Daoy (cell line): Measurements from ENCODE around the gene TNFSF9. TPM values are rescaled to one million over a fixed set of nuclear protein-coding genes. Genes with fewer than 3 reads are reported as not detected.
"Not testable (repeated sequence)": the region's sequence is repeated elsewhere in the genome, so short reads cannot be mapped to it uniquely, and the experiment has no call there.

ENCODE experiments used
- DNase-seq: peaks from one replicate; pipeline ENCODE4 v3.0.0-alpha.2; 2015; ENCODE audit warnings: low read depth
- total RNA-seq: library from RNA; depleted of rRNA; stranded (reverse); fragments of >200 nt; shearing (Covaris generic); gene quantifications from 2 replicates; pipeline ENCODE4 v1.2.3, GENCODE V29; 2014

TNFSF9 gene
- total RNA-seq, 1 experiment from 2014 or later: 12.0 TPM

GRCh38 chr19:6508028-6508771 lies 22.6 kb upstream of the TNFSF9 start:
- not testable (repeated sequence) for DNase-seq

GRCh38 chr19:6509118-6509971 lies 21.5 kb upstream of the TNFSF9 start:
- no peak for DNase-seq

GRCh38 chr19:6510618-6511017 lies 20.2 kb upstream of the TNFSF9 start:
- no peak for DNase-seq

DNA sequence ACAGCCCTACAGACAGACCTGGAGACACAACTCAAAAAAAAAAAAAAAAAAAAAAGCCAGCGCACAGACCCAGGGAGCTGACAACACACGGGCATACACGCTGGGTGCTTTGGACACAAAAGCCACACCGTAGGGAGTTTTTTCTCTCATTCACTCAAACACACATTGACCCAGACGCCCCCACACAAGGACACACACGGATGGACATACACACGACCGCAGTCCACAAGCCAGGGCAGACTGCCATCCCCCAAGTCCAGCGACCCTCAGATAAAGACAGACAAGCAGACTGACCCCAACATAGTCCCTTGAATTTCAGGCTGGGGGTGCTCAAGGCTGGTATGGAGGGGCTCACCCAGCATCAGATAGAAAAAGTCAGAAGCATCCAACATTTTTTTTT lies 16.7 kb upstream of the TNFSF9 start:
- no peak for DNase-seq

DNA sequence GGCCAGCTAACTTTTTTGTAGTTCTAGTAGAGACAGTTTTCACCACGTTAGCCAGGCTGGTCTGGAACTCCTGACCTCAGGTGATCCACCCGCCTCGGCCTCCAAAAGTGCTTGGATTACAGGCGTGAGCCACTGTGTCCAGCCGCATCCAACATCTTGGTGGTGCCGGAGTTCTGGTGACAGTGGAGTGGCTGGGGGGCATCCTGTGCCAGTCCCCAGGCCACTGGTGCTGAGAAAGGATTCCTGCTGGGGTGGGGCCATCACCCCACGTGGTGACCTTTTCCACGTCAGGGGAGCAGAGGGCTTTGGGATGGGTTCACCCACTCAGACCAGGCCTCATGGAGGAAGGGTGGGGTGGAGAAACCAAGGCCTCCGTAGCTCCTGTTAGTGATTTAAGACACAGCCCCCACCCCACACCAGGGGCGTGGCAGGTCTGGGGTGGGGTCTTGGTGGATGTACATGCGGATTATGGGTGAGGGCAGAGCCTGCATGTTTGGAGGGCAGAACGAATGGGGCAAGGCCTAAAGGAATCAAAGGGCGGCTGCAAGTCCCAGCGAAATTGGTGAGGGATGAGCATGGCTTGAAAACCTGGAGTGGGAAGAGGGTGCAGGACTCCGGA lies 15.8 kb upstream of the TNFSF9 start:
- DNase-seq: no peak

GRCh38 chr19:6516018-6516658 lies 14.7 kb upstream of the TNFSF9 start:
- DNase-seq: peak; percentile 96

- DNase-seq: peak; percentile 94
These were observed 14.1 kb upstream of the TNFSF9 start for GRCh38 chr19:6516659-6517291.

- no peak for DNase-seq
These were observed 12.5 kb upstream of the TNFSF9 start for GRCh38 chr19:6518145-6518911.

- DNase-seq: peak; percentile 63
These were observed 11.5 kb upstream of the TNFSF9 start for GRCh38 chr19:6519289-6519688.

DNA sequence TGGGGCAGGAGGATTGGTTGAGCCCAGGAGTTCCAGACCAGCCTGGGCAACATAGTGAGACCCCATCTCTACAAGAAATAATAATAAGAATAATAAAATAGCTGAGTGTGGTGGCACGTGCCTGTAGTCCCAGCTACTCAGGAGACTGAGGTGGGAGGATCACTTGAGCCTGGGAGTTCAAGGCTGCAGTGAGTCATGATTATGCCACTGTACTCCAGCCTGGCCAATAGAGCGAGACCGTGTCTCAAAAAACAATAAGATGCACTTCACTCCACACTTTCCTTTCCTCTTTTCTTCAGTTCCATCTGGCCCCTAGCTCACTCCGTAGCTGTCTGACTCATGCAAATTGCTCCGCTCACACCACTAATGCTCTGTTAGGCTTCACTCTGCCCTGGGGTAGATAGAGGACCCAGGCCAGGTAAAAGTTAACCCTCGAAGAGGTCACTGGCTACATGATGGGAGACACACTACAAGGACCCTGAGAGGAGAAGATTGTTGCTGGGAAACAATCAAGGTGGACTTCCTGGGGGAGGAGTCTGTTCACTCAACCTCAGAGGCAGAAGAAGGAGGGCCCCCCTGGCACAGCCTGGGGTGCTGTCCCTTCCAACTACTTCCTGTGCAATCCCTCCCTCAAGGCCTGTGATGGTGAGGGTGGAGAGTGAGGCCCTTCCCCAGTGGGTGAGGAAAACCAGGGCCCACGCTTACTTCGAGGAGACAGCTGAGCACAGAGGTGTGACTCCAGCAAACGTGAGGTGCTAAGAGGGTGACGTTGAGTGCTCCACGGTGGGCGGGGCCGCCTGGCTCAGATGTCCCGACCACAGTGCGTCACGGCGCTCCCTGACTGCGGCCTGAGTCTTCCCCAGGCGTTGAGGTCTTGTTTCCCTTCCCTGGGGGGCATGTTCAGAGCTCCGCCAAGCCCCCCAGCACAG lies 8.8 kb upstream of the TNFSF9 start:
- DNase-seq: peak; percentile 54

DNA sequence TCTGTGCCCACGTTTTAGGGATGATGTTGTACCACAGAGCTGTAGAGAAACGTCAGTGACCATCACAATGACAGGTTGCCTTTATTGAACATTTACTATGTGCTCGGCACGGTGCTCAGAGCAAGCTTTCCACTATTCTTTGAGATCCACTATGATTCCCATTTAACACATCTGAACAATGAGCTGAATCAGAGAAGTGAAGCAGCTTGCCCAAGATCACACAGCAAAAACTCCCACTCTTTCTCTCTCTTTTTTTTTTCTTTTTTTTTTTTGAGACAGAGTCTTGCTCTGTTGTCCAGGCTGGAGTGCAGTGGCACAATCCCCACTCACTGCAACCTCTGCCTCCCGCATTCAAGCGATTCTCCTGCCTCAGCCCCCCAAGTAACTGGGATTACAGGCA lies 8.1 kb upstream of the TNFSF9 start:
- no peak for DNase-seq

DNA sequence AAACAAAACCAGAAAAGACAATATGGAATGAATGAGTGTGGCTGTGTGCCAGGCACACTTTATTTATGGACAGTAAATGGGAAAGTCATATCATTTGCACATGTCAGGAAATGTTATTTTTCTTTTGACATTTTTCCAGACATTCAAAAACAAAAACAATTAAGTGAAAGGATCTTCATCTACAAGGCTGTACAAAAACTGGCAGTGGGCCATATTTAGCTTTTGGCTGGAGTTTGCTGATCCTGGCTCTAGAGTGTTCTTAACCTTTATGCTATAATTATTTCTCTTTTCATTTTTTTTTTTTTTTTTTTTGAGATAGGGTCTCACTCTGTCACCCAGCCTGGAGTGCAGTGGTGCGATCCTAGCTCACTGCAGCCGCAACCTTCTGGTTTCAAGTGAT lies 6.5 kb upstream of the TNFSF9 start:
- no peak for DNase-seq

DNA sequence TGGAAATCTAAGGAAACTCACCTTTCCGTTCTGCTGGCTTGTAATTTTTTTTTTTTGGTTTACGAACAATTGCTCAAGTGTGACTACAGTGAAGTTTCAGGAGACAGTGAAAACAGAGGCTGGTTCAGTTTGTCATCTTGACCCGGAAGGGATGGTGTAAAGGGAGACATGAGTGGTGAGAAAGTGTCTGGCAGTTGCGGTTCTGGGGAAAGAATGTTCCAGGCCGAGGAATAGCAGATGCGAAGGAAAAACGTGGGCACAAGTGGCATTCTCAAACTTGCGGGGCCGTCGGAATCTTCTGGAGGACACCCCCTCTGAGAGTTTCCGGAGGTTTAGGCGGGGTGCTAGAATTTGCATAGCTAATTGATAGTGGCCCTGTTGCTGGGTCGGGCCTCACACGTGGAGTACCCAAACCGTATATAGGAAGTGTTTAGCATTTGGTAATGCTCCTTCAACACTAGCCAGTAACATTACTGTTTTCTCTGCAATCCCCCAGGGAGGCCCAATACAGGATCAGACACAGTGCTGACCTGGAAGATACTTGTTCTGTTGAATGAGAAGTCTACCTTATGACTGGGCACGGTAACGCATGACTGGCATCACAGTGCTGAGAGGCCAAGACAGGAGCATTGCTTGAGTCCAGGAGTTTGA lies 2.8 kb upstream of the TNFSF9 start:
- DNase-seq: no peak

DNA sequence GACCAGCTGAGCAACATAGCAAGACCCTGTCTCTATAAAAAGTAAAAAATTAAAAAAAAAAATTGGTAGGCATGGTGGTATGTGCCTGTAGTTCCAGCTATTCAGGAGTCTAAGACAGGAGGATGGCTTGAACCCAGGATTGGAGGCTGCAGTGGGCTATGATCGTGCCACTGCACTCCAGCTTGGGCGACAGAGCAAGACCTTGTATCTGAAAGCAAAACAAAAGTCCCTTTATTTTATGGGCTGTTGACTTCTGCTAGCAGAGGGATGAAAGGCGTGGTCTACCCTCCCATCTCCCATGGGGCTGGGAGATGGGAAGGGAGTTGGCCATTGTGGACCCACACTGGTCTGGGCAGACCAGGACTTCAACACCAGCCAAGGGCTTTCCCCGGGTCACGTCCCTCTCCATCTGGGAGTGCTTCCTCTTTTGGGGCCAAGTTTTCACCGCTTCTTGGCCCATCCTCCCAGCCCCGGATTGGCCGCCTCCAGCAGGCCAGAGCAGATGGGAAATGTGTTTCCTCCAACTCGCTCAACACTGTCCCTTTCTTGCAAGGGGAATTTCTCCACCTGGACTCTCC lies 2.2 kb upstream of the TNFSF9 start:
- no peak for DNase-seq

DNA sequence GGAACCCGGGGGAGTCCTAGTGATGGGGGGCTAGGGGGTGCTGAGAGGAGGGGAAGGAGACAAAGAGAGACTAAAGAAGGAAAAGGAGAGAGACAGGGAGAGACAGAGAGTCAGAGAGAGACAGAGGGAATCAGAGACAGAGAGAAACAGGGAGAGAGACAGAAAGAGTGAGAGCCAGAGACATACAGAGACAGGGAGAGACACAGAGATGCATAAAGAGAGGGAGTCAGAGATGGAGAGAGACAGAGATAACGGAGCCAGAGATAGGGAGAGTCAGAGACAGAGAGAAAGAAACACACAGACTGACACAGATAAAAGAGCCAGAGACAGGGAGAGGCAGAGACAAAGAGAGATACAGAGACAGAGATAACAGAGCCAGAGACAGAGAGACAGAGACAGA lies 1.5 kb upstream of the TNFSF9 start:
- DNase-seq: no peak

DNA sequence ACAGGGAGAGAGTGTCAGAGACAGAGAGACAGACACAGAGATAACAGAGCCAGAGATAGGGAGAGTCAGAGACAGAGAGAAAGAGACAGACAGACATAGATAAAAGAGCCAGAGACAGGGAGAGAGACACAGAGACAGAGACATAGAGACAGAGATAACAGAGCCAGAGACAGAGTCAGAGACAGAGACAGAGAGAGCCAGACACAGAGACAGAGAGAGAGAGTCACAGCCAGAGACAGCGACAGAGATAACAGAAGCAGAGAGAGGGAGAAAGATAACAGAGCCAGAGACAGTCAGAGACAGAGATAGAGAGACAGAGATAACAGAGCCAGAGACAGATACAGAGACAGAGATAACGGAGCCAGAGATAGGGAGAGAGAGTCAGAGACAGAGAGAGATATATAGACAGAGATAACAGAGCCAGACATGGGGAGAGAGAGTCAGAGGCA lies 865 bp upstream of the TNFSF9 start:
- DNase-seq: no peak

GRCh38 chr19:6531163-6531955 lies 533 bp downstream of the TNFSF9 start:
- no peak for DNase-seq

GRCh38 chr19:6531956-6532243 lies 1.1 kb downstream of the TNFSF9 start:
- DNase-seq: no peak
